Measurements from ENCODE around the gene ATG7.

GRCh38 chr3:11509173-11510000 is 237.2 kb downstream of the ATG7 start:
- TF ChIP-seq CBFB (IDR thresholded peaks at IDR 0.05; ENCODE audit: low read depth) (no peak), CTCF (IDR thresholded peaks at IDR 0.05 in 2 of 3, conservative IDR thresholded peaks at IDR 0.05 in 1 of 3; ENCODE audit: control insufficient read depth in 2 of 3, extremely low read depth in 1 of 3, insufficient read depth in 1 of 3, low read depth in 3 of 3, low read length in 3 of 3) (no peak)
